Dermis microvascular lymphatic vessel endothelial cell (primary cell): ENCODE results near the gene SRGAP2. TPM values are rescaled to one million over a fixed set of nuclear protein-coding genes. Genes with fewer than 3 reads are reported as not detected.
A peak's percentile ranks its signal among the peaks of the same experiment; 100 is the strongest.
"Not testable (repeated sequence)": the region's sequence is repeated elsewhere in the genome, so short reads cannot be mapped to it uniquely, and the experiment has no call there.

Experiments used
- DNase-seq, 2 donors: peaks; one replicate each; pipeline versions ENCODE4 v3.0.0 to v3.0.0-alpha.2; 2010; ENCODE audit warnings: low read depth in 2 of 2
- total RNA-seq: library from RNA; depleted of rRNA; stranded (reverse); fragments of >200 nt; gene quantifications from 2 replicates; pipeline ENCODE4 v1.2.1, GENCODE V29; 2014

Gene SRGAP2
- 56.6 and 67.3 TPM in 2 replicates for total RNA-seq

- peak; percentile 4 to 52 for DNase-seq
Observed at GRCh38 chr1:206203364-206204158, at the start of gene SRGAP2. Gene SRGAP2, plus strand, starts transcription at chr1:206203541. Its CDS starts 2,430 bp downstream, at chr1:206205971.

GRCh38 chr1:206167350-206168029 is 35.9 kb upstream of the SRGAP2 start:
- not testable (repeated sequence) for DNase-seq

DNA sequence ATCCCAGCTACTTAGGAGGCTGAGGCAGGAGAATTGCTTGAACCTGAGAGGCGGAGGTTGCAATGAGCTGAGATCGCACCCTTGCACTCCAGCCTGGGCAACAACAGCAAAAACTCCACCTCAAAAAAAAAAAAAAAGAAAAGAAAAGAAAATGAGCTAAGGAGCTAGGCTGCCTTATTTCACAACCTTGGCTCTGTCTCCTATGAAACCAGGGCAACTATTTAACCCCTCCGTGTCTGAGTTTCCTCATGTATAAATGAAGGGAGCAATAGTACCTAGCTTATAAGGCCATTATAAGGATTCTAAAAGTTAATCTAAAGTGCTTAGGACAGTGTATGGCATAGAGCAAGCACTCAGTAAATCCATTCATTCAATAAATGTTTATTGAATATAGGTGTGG is 33.5 kb upstream of the SRGAP2 start:
- DNase-seq = not testable (repeated sequence)

GRCh38 chr1:206173110-206173719 is 30.1 kb upstream of the SRGAP2 start:
- DNase-seq = not testable (repeated sequence)

GRCh38 chr1:206174182-206174868 is 29.0 kb upstream of the SRGAP2 start:
- DNase-seq = peak; percentile 7 to 35

- not testable (repeated sequence) for DNase-seq
Observed at GRCh38 chr1:206175459-206176113, 27.8 kb upstream of the SRGAP2 start.

- not testable (repeated sequence) for DNase-seq
Observed at GRCh38 chr1:206176114-206176502, 27.2 kb upstream of the SRGAP2 start.

DNA sequence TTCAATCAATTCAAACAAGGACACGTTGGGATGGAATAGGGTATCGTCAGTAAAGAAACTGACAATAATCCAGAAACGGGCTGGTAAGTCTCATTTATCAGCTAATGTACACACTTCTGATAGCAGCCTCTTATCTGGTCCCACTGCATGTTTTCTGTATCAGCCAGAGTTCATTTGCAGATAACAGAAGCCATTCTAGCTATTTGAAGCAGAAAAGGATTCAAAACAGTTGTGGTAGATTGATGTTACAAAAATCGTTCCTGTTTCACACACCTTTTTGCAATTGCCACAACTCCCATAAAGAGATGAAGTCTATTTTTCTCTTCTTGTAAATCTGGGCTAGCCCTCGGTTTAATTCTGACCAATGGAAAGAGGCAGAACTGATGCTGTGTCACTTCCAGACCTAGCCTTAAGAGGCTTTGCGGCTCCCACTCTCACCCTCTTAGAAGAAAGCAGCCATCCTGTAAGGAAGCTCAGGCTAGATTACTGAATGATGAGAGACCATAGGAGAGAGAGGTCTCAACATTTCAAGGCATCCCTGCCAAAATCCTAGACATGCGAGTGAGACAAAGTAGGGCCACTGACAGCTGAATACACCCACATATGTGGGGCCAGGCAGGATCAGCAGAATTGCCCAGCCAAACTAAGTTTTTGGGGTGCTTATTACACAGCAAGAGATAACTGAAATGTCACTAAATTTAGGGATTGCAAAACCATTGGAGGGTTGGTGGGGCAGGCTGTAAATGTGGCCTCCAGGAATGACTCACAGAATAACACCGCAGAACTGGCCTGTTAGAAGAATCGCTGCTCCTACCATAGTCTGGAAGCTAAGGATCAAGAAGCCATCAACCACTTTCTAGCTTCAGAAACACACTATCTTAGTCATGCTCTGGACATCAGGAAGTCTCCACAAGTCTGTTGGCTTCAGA is 25.0 kb upstream of the SRGAP2 start:
- not testable (repeated sequence) for DNase-seq

DNA sequence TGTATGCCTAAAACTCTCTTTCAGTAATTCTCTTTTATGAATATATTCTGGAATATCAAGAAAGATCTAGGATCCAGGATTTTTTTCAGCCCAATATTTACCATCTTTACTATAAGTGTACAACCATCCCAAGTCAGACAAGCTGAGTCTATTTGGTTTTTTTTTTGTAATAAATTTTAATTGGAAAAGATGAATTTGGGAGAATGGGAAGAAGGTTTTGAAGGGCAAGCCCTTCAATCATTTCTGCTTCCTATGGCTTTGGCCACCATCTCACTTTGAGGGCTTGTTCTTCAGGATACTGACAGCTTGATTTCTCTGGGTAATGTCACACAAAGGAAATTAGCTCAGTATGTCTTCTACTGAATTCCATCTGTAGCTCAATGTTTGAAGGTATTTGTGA is 23.7 kb upstream of the SRGAP2 start:
- DNase-seq = not testable (repeated sequence)

GRCh38 chr1:206182368-206183317 is 20.7 kb upstream of the SRGAP2 start:
- DNase-seq = peak; percentile 10 to 19

DNA sequence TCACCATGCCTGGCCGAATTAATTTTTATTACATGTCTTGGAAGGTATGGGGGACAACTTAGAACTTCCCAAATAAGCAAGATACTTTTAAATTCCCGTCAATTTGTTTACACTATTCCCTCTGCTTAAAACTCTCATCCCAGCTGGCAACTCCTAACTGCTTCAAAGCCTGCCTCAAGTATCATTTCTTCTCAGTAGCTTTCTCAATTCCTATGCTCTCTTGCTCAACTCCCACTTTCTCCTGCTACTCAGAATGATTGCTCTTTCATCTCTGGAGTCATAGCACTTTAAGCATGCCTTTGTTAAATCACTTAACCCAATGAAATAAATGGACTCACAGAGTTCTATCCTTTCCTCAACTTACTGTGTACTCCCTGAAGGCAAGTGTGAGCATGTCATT is 19.6 kb upstream of the SRGAP2 start:
- DNase-seq = not testable (repeated sequence)

DNA sequence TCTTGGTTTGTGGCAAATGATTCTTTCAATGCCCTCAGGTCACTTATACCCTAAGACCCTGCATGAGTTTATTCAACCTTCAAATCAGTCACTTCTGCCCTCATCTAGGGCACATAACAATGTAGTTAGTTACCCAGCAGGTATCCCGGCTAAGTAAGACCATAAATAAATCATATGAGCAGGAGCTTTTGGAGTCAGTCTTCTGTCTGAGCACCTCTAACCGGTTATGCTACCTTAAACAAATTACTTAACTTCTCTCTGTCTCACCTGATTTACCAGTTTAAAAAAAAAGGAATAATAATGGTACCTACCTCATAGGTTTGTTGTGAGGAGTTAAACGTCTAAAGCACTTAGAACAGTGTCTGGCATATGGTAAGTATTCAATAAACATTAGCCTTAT is 17.6 kb upstream of the SRGAP2 start:
- DNase-seq = not testable (repeated sequence)

DNA sequence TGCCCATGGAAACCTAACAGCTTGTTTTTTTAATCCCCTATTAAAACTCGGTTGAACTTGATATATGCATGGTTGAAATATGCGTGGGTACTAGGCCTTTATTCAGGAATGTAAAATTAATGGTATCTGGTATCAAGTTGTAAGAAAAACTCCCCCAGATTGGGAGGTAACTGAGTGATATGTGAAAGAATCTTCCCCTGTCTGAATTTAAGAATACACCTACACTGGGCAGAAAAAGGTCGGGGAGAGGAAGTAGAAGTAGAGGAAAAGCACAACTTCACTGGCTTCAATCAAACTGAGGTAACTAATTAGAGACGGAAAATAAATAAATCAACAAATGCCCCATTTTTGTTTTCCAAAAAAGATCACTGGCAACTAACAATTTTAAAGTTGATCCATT is 16.5 kb upstream of the SRGAP2 start:
- DNase-seq = not testable (repeated sequence)

- not testable (repeated sequence) for DNase-seq
Observed at GRCh38 chr1:206195182-206195581, 8.2 kb upstream of the SRGAP2 start.

DNA sequence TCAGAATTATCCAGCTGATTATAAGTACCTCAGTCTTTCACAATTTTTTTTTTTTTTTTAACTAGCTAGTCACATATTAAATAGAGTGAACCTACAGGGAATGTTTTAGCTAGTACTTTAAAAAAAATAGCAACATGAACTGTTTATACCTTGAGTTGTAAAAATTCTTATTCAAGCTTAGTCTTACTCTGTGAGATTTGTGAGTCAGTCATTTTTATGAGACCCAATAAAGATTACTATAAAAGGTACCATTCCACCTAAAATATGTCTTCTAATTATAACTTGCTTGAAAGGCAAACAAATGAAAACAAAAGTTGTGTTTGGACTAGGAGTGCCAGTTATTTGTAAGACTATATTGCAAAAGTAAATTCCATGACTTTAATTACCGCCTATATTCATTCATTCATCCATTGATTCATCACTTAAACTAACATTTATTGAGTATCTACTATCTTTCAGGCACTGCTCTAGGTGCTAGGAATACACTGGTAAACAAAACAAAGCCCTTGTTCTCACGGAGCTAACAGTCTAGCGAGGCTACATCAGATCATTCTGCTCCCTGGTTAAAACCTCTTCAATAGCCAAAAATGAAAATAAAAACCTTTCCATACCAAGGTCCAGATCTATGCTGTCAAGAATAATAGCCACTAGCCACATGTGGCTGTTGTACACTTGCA is 6.5 kb upstream of the SRGAP2 start:
- DNase-seq = not testable (repeated sequence)

DNA sequence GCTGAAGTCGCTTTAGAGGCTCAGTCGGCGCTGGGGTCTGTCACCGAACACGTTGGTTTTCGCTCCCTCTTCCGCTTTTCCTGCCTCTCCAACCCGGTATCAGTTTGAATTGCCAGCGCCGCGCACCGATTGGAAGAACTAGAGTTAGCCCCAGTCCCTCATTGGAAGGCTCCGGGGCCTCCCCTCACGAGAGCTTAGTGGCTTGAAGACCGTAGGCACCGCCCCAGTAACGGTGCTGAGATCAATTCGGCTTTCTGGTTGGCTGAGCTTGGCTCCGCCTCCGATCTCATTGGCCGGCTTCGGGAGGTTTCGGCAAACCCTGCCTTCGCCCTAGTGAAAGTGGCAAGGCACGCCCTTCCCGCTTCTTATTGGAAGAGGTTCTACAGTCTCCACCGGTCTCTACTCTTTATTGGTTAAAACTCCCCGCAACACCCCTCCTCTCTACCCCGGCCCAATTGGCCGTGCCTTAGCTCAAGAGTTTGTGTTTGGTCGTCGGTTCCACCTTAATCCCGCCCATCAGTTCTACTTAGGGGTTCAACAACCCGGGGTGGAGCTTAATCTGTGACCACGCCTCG is 465 bp upstream of the SRGAP2 start, which contains the start of gene FAM72A:
Gene FAM72A (minus strand): TSS at position 51 of the 575 bp plus-strand sequence. CDS start 814 bp downstream, outside the sequence.
- peak; percentile 100 for DNase-seq

GRCh38 chr1:206204159-206204511 is 794 bp downstream of the SRGAP2 start:
- DNase-seq = not testable (repeated sequence)

- peak; percentile 48 to 58 for DNase-seq
Observed at GRCh38 chr1:206204871-206205270, 1.5 kb downstream of the SRGAP2 start.
